ENCODE data around the gene PIGZ. TPM values are rescaled to one million over a fixed set of nuclear protein-coding genes. Genes with fewer than 3 reads are reported as not detected.

The PIGZ gene
- total and polyA plus RNA-seq, 9 of the 15 experiments (the other 6 are each of a cell fraction or from before 2014, with no cell fraction given), result 0.15 to 1.8 (median 0.76) TPM

GRCh38 chr3:196969660-196970546 lies 1.3 kb upstream of the PIGZ start (continued):
- no peak for TF ChIP-seq HDGF (IDR thresholded peaks at IDR 0.05)
- no peak for TF ChIP-seq ARID3A (IDR thresholded peaks at IDR 0.05; ENCODE audit: borderline replicate concordance, low read depth, low read length)
- no peak for TF ChIP-seq ZNF668 (CRISPR knock-in tag; IDR thresholded peaks at IDR 0.05)
- no peak for TF ChIP-seq GABPB2 (CRISPR knock-in tag; conservative IDR thresholded peaks at IDR 0.05)
- peak; percentile 84 for TF ChIP-seq REST (IDR thresholded peaks at IDR 0.05; ENCODE audit: borderline replicate concordance)
- TF ChIP-seq REST (CRISPR knock-in tag; IDR thresholded peaks at IDR 0.05; ENCODE audit: low read depth), result no peak; the same call in 1 of the 2 replicates
- no peak for TF ChIP-seq CLOCK (CRISPR knock-in tag; IDR thresholded peaks at IDR 0.05; ENCODE audit: borderline replicate concordance)
- no peak for TF ChIP-seq ZNF639 (CRISPR knock-in tag; conservative IDR thresholded peaks at IDR 0.05 in 1 of 2, IDR thresholded peaks at IDR 0.05 in 1 of 2)
- no peak; the same call in 1 of the 2 replicates for TF ChIP-seq ZNF511 (CRISPR knock-in tag; IDR thresholded peaks at IDR 0.05)
- TF ChIP-seq THAP7 (CRISPR knock-in tag; IDR thresholded peaks at IDR 0.05), result 0 out of 2 replicates have a peak, but pooled peaks have one; percentile 14
